H9 (cell line): ENCODE results near the gene EBNA1BP2. TPM values are rescaled to one million over a fixed set of nuclear protein-coding genes. Genes with fewer than 3 reads are reported as not detected.

Source experiments
- DNase-seq: peaks from one replicate; pipeline ENCODE4 v3.0.0-alpha.2; 2017
- H2AFZ ChIP-seq: one replicate; pipeline ENCODE4 v1.6.1; 2013; ENCODE audit warnings: mild to moderate bottlenecking, low read length, control low read depth, moderate library complexity
- H2AK5ac ChIP-seq: 2 replicates; pipeline ENCODE4 v1.6.1; 2013; ENCODE audit warnings: low read length, control low read depth, mixed read lengths; ENCODE audit not compliant: insufficient read length
- H2BK120ac ChIP-seq: one replicate; pipeline ENCODE4 v1.6.1; 2013; ENCODE audit warnings: low read depth, mild to moderate bottlenecking, low read length, control low read depth, inconsistent platforms; ENCODE audit not compliant: poor library complexity, severe bottlenecking
- H2BK12ac ChIP-seq: 2 replicates; pipeline ENCODE4 v1.6.1; 2013; ENCODE audit warnings: low read length, control low read depth, mixed read lengths, low read depth; ENCODE audit not compliant: insufficient read length
- H2BK15ac ChIP-seq: 2 replicates; pipeline ENCODE4 v1.6.1; 2013; ENCODE audit warnings: low read depth, low read length, control low read depth
- H2BK20ac ChIP-seq: one replicate; pipeline ENCODE4 v1.6.1; 2013; ENCODE audit warnings: low read depth, mild to moderate bottlenecking, low read length, control low read depth, inconsistent platforms; ENCODE audit not compliant: poor library complexity, severe bottlenecking
- H2BK5ac ChIP-seq: 2 replicates; pipeline ENCODE4 v1.6.1; 2013; ENCODE audit warnings: low read length, control low read depth, mixed read lengths; ENCODE audit not compliant: insufficient read length
- H3K14ac ChIP-seq: 2 replicates; pipeline ENCODE4 v1.6.1; 2013; ENCODE audit warnings: low read length, control low read depth; ENCODE audit not compliant: insufficient read depth
- H3K18ac ChIP-seq: 2 replicates; pipeline ENCODE4 v1.6.1; 2013; ENCODE audit warnings: low read depth, mild to moderate bottlenecking, mixed read lengths, low read length, control low read depth; ENCODE audit not compliant: insufficient read length
- H3K23ac ChIP-seq: 2 replicates; pipeline ENCODE4 v1.6.1; 2013; ENCODE audit warnings: low read length, control low read depth, mixed read lengths, low read depth; ENCODE audit not compliant: insufficient read length
- H3K23me2 ChIP-seq: 2 replicates; pipeline ENCODE4 v1.6.1; 2013; ENCODE audit warnings: low read depth, mild to moderate bottlenecking, mixed read lengths, low read length, control low read depth; ENCODE audit not compliant: insufficient read length, poor library complexity, severe bottlenecking
- H3K27ac ChIP-seq: 2 replicates; pipeline ENCODE4 v1.5.1; 2013; ENCODE audit warnings: low read length, control low read depth, mixed read lengths, low read depth; ENCODE audit not compliant: insufficient read length
- H3K27me3 ChIP-seq: 2 replicates; pipeline ENCODE4 v1.6.1; 2013; ENCODE audit warnings: low read length, control low read depth, inconsistent platforms; ENCODE audit not compliant: insufficient read depth
- H3K4ac ChIP-seq: 2 replicates; pipeline ENCODE4 v1.6.1; 2013; ENCODE audit warnings: low read depth, mild to moderate bottlenecking, control low read depth, inconsistent platforms, low read length, moderate library complexity
- H3K4me1 ChIP-seq: 2 replicates; pipeline ENCODE4 v1.6.1; 2013; ENCODE audit warnings: low read length, control low read depth, inconsistent platforms; ENCODE audit not compliant: insufficient read depth
- H3K4me2 ChIP-seq: 2 replicates; pipeline ENCODE4 v1.6.1; 2013; ENCODE audit warnings: low read length, control low read depth, mixed read lengths; ENCODE audit not compliant: insufficient read length, insufficient read depth
- H3K56ac ChIP-seq: 2 replicates; pipeline ENCODE4 v1.6.1; 2013; ENCODE audit warnings: low read depth, mild to moderate bottlenecking, mixed read lengths, low read length, control low read depth; ENCODE audit not compliant: insufficient read length
- H3K79me1 ChIP-seq: 2 replicates; pipeline ENCODE4 v1.6.1; 2013; ENCODE audit warnings: low read depth, mild to moderate bottlenecking, moderate library complexity, low read length, control low read depth, inconsistent platforms; ENCODE audit not compliant: insufficient read depth, poor library complexity, severe bottlenecking
- H3K79me2 ChIP-seq: 2 replicates; pipeline ENCODE4 v1.6.1; 2013; ENCODE audit warnings: low read length, control low read depth, inconsistent platforms; ENCODE audit not compliant: insufficient read depth
- H3K9ac ChIP-seq: 2 replicates; pipeline ENCODE4 v1.6.1; 2013; ENCODE audit warnings: low read length, control low read depth, mixed read lengths; ENCODE audit not compliant: insufficient read length; ENCODE audit errors: extremely low read depth
- H3K9me3 ChIP-seq: one replicate; pipeline ENCODE4 v1.6.1; 2013; ENCODE audit warnings: low read depth, low read length, inconsistent platforms; ENCODE audit not compliant: control insufficient read depth
- H3T11ph ChIP-seq: one replicate; pipeline ENCODE4 v1.6.1; 2013; ENCODE audit warnings: mild to moderate bottlenecking, low read length, control low read depth, inconsistent platforms
- H4K20me1 ChIP-seq: one replicate; pipeline ENCODE4 v1.6.1; 2013; ENCODE audit not compliant: control insufficient read depth, insufficient read length, insufficient read depth
- H4K5ac ChIP-seq: 2 replicates; pipeline ENCODE4 v1.6.1; 2013; ENCODE audit warnings: low read depth, mild to moderate bottlenecking, mixed read lengths, low read length, control low read depth; ENCODE audit not compliant: insufficient read length
- H4K8ac ChIP-seq: replicated peaks from 2 replicates; pipeline ENCODE4 v1.6.1; 2013; ENCODE audit warnings: low read length, control low read depth, mixed read lengths, low read depth; ENCODE audit not compliant: insufficient read length
- H4K91ac ChIP-seq: 2 replicates; pipeline ENCODE4 v1.6.1; 2013; ENCODE audit warnings: low read depth, mild to moderate bottlenecking, moderate library complexity, mixed read lengths, low read length, control low read depth; ENCODE audit not compliant: insufficient read length
- H3K27ac Mint-ChIP-seq, 3 experiments: 2 replicates in 2 of 3; 3 replicates in 1 of 3; pipeline ENCODE4 v1.8.0; 2020 to 2021; ENCODE audit warnings: mixed read lengths in 3 of 3, mild to moderate bottlenecking in 1 of 3, moderate library complexity in 1 of 3
- H3K27me3 Mint-ChIP-seq: 2 replicates; pipeline ENCODE4 v1.8.0; 2021; ENCODE audit warnings: low read depth, mild to moderate bottlenecking, moderate library complexity, mixed read lengths
- H3K36me3 Mint-ChIP-seq, 3 experiments: 2 replicates in 2 of 3; 3 replicates in 1 of 3; pipeline ENCODE4 v1.8.0; 2020 to 2021; ENCODE audit warnings: low read depth in 3 of 3, mixed read lengths in 3 of 3; ENCODE audit not compliant: insufficient read depth in 1 of 3
- H3K4me1 Mint-ChIP-seq, 2 experiments: 2 replicates each; pipeline ENCODE4 v1.8.0; 2020; ENCODE audit warnings: mixed read lengths in 2 of 2
- H3K4me3 Mint-ChIP-seq, 2 experiments: 2 replicates in 1 of 2; 3 replicates in 1 of 2; pipeline ENCODE4 v1.8.0; 2020 to 2021; ENCODE audit warnings: mild to moderate bottlenecking in 2 of 2, mixed read lengths in 2 of 2, moderate library complexity in 1 of 2
- H3K9me3 Mint-ChIP-seq, 2 experiments: 2 replicates in 1 of 2; 3 replicates in 1 of 2; pipeline ENCODE4 v1.8.0; 2020; ENCODE audit warnings: mild to moderate bottlenecking in 2 of 2, mixed read lengths in 2 of 2, moderate library complexity in 1 of 2
- WGBS: extraction: QIAGEN DNeasy Blood & Tissue Kit; methylation state at CpG from one replicate; pipeline ENCODE4 v1.1.7; 2013; ENCODE audit warnings: missing lambda C conversion rate, low lambda C conversion rate, mixed read lengths; ENCODE audit not compliant: insufficient read length; ENCODE audit errors: extremely low coverage; 5-methylcytosine and 5-hydroxymethylcytosine counted together
- total RNA-seq: library from RNA; stranded (reverse); gene quantifications from 2 replicates; pipeline ENCODE4 v1.2.1, GENCODE V29; 2021
- TF ChIP-seq, protein P1 (sequence below): fragments of 200-600 bp; sonication (generic); conservative IDR thresholded peaks from 3 replicates; pipeline ENCODE4 v1.8.0; 2021; ENCODE audit warnings: antibody characterized with exemption, mild to moderate bottlenecking

The EBNA1BP2 gene
- total RNA-seq, 1 experiment from 2014 or later = 84.7 TPM

DNA sequence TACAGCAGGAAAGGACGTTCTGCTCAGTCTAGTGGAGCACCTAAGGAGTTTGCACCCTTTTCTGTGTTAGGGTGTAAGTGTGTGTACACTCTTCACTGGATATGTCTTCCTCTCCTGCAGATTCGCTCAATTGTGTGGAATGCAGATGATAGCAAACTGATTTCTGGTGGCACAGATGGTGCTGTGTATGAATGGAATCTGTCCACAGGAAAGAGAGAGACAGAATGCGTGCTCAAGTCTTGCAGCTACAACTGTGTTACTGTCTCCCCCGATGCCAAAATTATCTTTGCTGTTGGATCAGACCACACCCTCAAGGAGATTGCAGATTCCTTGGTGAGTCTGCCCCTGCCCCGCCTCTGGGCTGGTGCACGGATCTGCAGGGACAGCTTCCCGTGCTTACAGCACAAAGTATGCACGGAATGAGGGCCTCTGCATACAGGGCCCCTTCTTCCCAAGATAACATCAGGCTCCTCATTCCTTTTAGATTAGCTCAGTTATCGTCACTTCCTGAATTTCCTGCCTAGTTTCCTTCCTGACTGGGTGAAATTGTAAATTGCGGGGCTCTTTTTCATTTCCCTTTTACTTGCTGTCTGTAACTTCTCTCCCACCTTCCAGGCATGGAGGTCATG lies 34.6 kb upstream of the EBNA1BP2 start:
- Histone ChIP-seq H3K9ac (peak overlapping the region; percentile 0), H2BK20ac (no peak overlapping the region), H2AK5ac (no peak overlapping the region), H3K79me1 (no peaks in the 10 kb centered on the region), H2BK12ac (no peak overlapping the region), H3K14ac (no peak overlapping the region; the same call in 1 of the 2 replicates), H3K18ac (peak overlapping the region; percentile 58), H3K56ac (no peak overlapping the region), H2BK5ac (peak overlapping the region; percentile 46), H3K23ac (no peak overlapping the region), H2AFZ (no peak overlapping the region), H2BK15ac (no peak overlapping the region), H3K27ac (peak overlapping the region; percentile 98), H3T11ph (no peak overlapping the region), H3K23me2 (no peaks in the 10 kb centered on the region), H3K4me2 (peak overlapping the region; percentile 22), H3K9me3 (no peaks in the 10 kb centered on the region), H4K20me1 (no peaks in the 10 kb centered on the region), H4K91ac (no peak overlapping the region), H4K5ac (peak overlapping the region; percentile 17), H3K79me2 (no peaks in the 10 kb centered on the region), H3K4ac (no peak overlapping the region), H3K27me3 (no peaks in the 10 kb centered on the region), H3K4me1 (peaks cover 8% of the 10 kb centered on the region; the same call in 1 of the 2 replicates), H2BK120ac (no peak overlapping the region), H4K8ac (no peak overlapping the region)
- Mint-ChIP-seq H3K27me3 (no peaks in the 10 kb centered on the region), H3K4me1 (peaks cover 15 to 22% of the 10 kb centered on the region in 2 experiments), H3K4me3 (no peak overlapping the region; a peak in 1 of 5 replicates), H3K9me3 (peaks cover 2 to 3% of the 10 kb centered on the region in 2 experiments; a peak in 2 of 5 replicates), H3K27ac (peak overlapping the region in 2 of 3 experiments; percentile 45 to 83; a peak in 5 of 7 replicates), H3K36me3 (no peaks in the 10 kb centered on the region; a peak in 1 of 7 replicates)
- DNase-seq = peak; percentile 94
- TF ChIP-seq, protein P1, sequence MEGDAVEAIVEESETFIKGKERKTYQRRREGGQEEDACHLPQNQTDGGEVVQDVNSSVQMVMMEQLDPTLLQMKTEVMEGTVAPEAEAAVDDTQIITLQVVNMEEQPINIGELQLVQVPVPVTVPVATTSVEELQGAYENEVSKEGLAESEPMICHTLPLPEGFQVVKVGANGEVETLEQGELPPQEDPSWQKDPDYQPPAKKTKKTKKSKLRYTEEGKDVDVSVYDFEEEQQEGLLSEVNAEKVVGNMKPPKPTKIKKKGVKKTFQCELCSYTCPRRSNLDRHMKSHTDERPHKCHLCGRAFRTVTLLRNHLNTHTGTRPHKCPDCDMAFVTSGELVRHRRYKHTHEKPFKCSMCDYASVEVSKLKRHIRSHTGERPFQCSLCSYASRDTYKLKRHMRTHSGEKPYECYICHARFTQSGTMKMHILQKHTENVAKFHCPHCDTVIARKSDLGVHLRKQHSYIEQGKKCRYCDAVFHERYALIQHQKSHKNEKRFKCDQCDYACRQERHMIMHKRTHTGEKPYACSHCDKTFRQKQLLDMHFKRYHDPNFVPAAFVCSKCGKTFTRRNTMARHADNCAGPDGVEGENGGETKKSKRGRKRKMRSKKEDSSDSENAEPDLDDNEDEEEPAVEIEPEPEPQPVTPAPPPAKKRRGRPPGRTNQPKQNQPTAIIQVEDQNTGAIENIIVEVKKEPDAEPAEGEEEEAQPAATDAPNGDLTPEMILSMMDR = no peak
- no CpG with 5 or more reads among the region's 10 CpGs for WGBS
